ENCODE results near the gene CRAMP1.

Gene CRAMP1

GRCh38 chr16:1613211-1613622, 1.1 kb downstream of the CRAMP1 start:
- peak overlapping the region; percentile 33 to 85 (median 46) for H3K27ac Mint-ChIP-seq
- peaks cover 19% of the 10 kb centered on the region for H3K36me3 Mint-ChIP-seq (ENCODE audit: low read depth)
- peaks cover 36% of the 10 kb centered on the region for H3K4me1 Mint-ChIP-seq
- H3K4me3 Mint-ChIP-seq, result peak overlapping the region; percentile 90 to 92 (median 91)
- H3K9me3 Mint-ChIP-seq, result no peaks in the 10 kb centered on the region
- no peak for TF ChIP-seq CTCF (IDR thresholded peaks at IDR 0.05; ENCODE audit: unreplicated experiment in 3 of 3)
- peaks cover 7% of the 10 kb centered on the region for H3K27me3 Mint-ChIP-seq (ENCODE audit: low read depth)

- H3K9me3 Mint-ChIP-seq, result no peaks in the 10 kb centered on the region
- peaks cover 7% of the 10 kb centered on the region for H3K27me3 Mint-ChIP-seq (ENCODE audit: low read depth)
- H3K4me3 Mint-ChIP-seq, result peak overlapping the region; percentile 90 to 92 (median 91)
- TF ChIP-seq CTCF (IDR thresholded peaks at IDR 0.05; ENCODE audit: unreplicated experiment in 3 of 3), result no peak
- peaks cover 36% of the 10 kb centered on the region for H3K4me1 Mint-ChIP-seq
- peaks cover 24% of the 10 kb centered on the region for H3K36me3 Mint-ChIP-seq (ENCODE audit: low read depth)
- H3K27ac Mint-ChIP-seq, result peak overlapping the region; percentile 33 to 85 (median 46)
Observed at GRCh38 chr16:1613728-1614455, 1.7 kb downstream of the CRAMP1 start.

- Mint-ChIP-seq H3K9me3 (no peaks in the 10 kb centered on the region), H3K4me3 (peak overlapping the region; percentile 82 to 90 (median 89)), H3K27me3 (ENCODE audit: low read depth) (peaks cover 7% of the 10 kb centered on the region), H3K27ac (peak overlapping the region in 1 of 3 experiments; percentile 75), H3K36me3 (ENCODE audit: low read depth) (peaks cover 29% of the 10 kb centered on the region), H3K4me1 (peaks cover 31% of the 10 kb centered on the region)
- no peak for TF ChIP-seq CTCF (IDR thresholded peaks at IDR 0.05; ENCODE audit: unreplicated experiment in 3 of 3)
Observed at GRCh38 chr16:1614456-1615102, 2.4 kb downstream of the CRAMP1 start.

- H3K36me3 Mint-ChIP-seq (ENCODE audit: low read depth), result peaks cover 39% of the 10 kb centered on the region
- peak overlapping the region; percentile 52 to 90 (median 75) for H3K27ac Mint-ChIP-seq
- H3K27me3 Mint-ChIP-seq (ENCODE audit: low read depth), result peaks cover 7% of the 10 kb centered on the region
- no peaks in the 10 kb centered on the region for H3K9me3 Mint-ChIP-seq
- peaks cover 28% of the 10 kb centered on the region for H3K4me1 Mint-ChIP-seq
- TF ChIP-seq CTCF (IDR thresholded peaks at IDR 0.05; ENCODE audit: unreplicated experiment in 3 of 3), result no peak
- peak overlapping the region; percentile 82 to 90 (median 89) for H3K4me3 Mint-ChIP-seq
Observed at GRCh38 chr16:1615761-1616160, 3.6 kb downstream of the CRAMP1 start.

DNA sequence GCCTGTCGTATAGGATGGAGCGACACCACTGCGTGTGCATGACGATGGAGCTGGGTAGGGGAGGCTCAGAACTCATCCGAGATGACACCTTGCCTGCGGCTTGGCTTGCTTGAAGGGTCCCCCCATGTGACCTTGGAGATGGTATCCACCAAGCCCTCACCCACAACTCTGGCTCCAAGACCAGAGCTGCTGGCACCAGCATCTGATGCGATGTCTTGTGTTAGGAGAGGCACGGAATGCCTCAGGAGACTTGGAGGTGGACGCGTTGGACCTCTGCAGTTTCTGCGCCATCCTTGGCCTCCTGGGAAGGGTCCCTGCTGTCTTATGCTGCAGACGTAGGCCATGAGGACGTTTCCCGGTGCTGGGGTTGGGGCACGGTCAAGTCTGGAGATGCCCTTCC, 7.8 kb downstream of the CRAMP1 start:
- H3K27ac Mint-ChIP-seq, result no peak overlapping the region

More for the DNA sequence above, 7.8 kb downstream of the CRAMP1 start:
- Mint-ChIP-seq H3K27me3 (ENCODE audit: low read depth) (no peaks in the 10 kb centered on the region), H3K4me1 (peaks cover 15% of the 10 kb centered on the region), H3K9me3 (no peaks in the 10 kb centered on the region), H3K4me3 (no peak overlapping the region), H3K36me3 (ENCODE audit: low read depth) (peaks cover 48% of the 10 kb centered on the region)
- no peak for TF ChIP-seq CTCF (IDR thresholded peaks at IDR 0.05; ENCODE audit: unreplicated experiment in 3 of 3)
